ENCODE data around the gene HELZ2.

Gene HELZ2

DNA sequence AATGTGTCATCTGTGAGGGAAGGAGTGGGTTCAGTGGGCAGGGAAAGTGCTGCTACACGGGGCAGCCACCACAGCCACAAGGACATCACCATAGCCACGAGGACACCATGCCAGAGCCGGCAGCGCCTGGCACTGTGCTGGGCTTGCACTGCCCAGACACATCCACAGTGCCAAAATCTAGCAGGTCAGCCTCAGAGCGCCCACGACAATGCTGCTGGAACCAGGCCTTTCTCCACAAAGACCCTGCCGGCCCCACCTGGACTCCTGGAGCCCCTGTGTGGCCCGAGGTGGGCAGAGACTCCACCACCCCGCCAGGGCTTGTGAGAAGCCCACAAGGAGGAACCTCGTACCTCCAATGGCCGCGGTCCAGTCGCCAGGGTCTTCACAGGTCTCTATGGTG lies 18.6 kb upstream of the HELZ2 start:
- Histone ChIP-seq H3K4me2 (ENCODE audit: low read depth, low read length, poor library complexity, severe bottlenecking) (no peak overlapping the region), H3K36me3 (ENCODE audit: insufficient read depth, low read length) (peaks cover 18% of the 10 kb centered on the region; the same call in 1 of the 2 replicates), H2AFZ (ENCODE audit: low read length) (no peak overlapping the region), H3K9ac (ENCODE audit: low read depth, low read length, poor library complexity, severe bottlenecking) (no peak overlapping the region), H3K4me3 (ENCODE audit: low read length, poor library complexity, severe bottlenecking) (no peak overlapping the region), H3K9me3 (ENCODE audit: insufficient read depth, low read depth, low read length) (no peaks in the 10 kb centered on the region), H3F3A (ENCODE audit: low read depth) (no peaks in the 10 kb centered on the region), H4K20me1 (ENCODE audit: insufficient read depth, low read length, poor library complexity, severe bottlenecking) (no peaks in the 10 kb centered on the region), H3K79me2 (ENCODE audit: insufficient read depth, low read length) (no peaks in the 10 kb centered on the region), H3K27me3 (ENCODE audit: insufficient read depth, low read length, poor library complexity, severe bottlenecking) (no peaks in the 10 kb centered on the region), H3K4me1 (ENCODE audit: insufficient read depth, low read length, poor library complexity, severe bottlenecking) (no peaks in the 10 kb centered on the region), H3K9me2 (replicated peaks; ENCODE audit: low read depth, low read length) (no peaks in the 10 kb centered on the region)
- TF ChIP-seq CTCF (conservative IDR thresholded peaks at IDR 0.05; ENCODE audit: low read length) (no peak), EZH2phosphoT487 (IDR thresholded peaks at IDR 0.05; ENCODE audit: borderline replicate concordance) (no peak)

- Histone ChIP-seq H3K4me1 (ENCODE audit: insufficient read depth, low read length, poor library complexity, severe bottlenecking) (no peaks in the 10 kb centered on the region), H3K9me2 (replicated peaks; ENCODE audit: low read depth, low read length) (no peaks in the 10 kb centered on the region), H4K20me1 (ENCODE audit: insufficient read depth, low read length, poor library complexity, severe bottlenecking) (no peaks in the 10 kb centered on the region), H3K27me3 (ENCODE audit: insufficient read depth, low read length, poor library complexity, severe bottlenecking) (no peaks in the 10 kb centered on the region), H3K4me2 (ENCODE audit: low read depth, low read length, poor library complexity, severe bottlenecking) (no peak overlapping the region), H3K36me3 (ENCODE audit: insufficient read depth, low read length) (peaks cover 13% of the 10 kb centered on the region; the same call in 1 of the 2 replicates), H2AFZ (ENCODE audit: low read length) (no peak overlapping the region), H3F3A (ENCODE audit: low read depth) (no peaks in the 10 kb centered on the region), H3K79me2 (ENCODE audit: insufficient read depth, low read length) (no peaks in the 10 kb centered on the region), H3K9ac (ENCODE audit: low read depth, low read length, poor library complexity, severe bottlenecking) (no peak overlapping the region), H3K9me3 (ENCODE audit: insufficient read depth, low read depth, low read length) (no peaks in the 10 kb centered on the region), H3K4me3 (ENCODE audit: low read length, poor library complexity, severe bottlenecking) (no peak overlapping the region)
- TF ChIP-seq EZH2phosphoT487 (IDR thresholded peaks at IDR 0.05; ENCODE audit: borderline replicate concordance) (no peak), CTCF (conservative IDR thresholded peaks at IDR 0.05; ENCODE audit: low read length) (no peak)
These were observed 17.8 kb upstream of the HELZ2 start for GRCh38 chr20:63591786-63592355.

- Histone ChIP-seq H3K27me3 (ENCODE audit: insufficient read depth, low read length, poor library complexity, severe bottlenecking) (no peaks in the 10 kb centered on the region), H3K4me2 (ENCODE audit: low read depth, low read length, poor library complexity, severe bottlenecking) (no peak overlapping the region), H3K9me3 (ENCODE audit: insufficient read depth, low read depth, low read length) (no peaks in the 10 kb centered on the region), H4K20me1 (ENCODE audit: insufficient read depth, low read length, poor library complexity, severe bottlenecking) (no peaks in the 10 kb centered on the region), H3K9ac (ENCODE audit: low read depth, low read length, poor library complexity, severe bottlenecking) (no peak overlapping the region), H3K4me1 (ENCODE audit: insufficient read depth, low read length, poor library complexity, severe bottlenecking) (no peaks in the 10 kb centered on the region), H3K36me3 (ENCODE audit: insufficient read depth, low read length) (peaks cover 13% of the 10 kb centered on the region; the same call in 1 of the 2 replicates), H3K79me2 (ENCODE audit: insufficient read depth, low read length) (no peaks in the 10 kb centered on the region), H3K4me3 (ENCODE audit: low read length, poor library complexity, severe bottlenecking) (no peak overlapping the region), H3K9me2 (replicated peaks; ENCODE audit: low read depth, low read length) (no peaks in the 10 kb centered on the region), H2AFZ (ENCODE audit: low read length) (no peak overlapping the region), H3F3A (ENCODE audit: low read depth) (no peaks in the 10 kb centered on the region)
- TF ChIP-seq CTCF (conservative IDR thresholded peaks at IDR 0.05; ENCODE audit: low read length), result no peak
- TF ChIP-seq EZH2phosphoT487 (IDR thresholded peaks at IDR 0.05; ENCODE audit: borderline replicate concordance), result no peak
These were observed 17.1 kb upstream of the HELZ2 start for GRCh38 chr20:63591147-63591533.

Measured in Loucy (cell line).